Nephron (organoid): ENCODE results near the gene ASCC1.
A peak's percentile ranks its signal among the peaks of the same experiment; 100 is the strongest.

Experiments used
- H3K27ac Mint-ChIP-seq, 3 experiments: 2 replicates each; pipeline ENCODE4 v1.8.0; 2020; ENCODE audit warnings: mixed read lengths in 3 of 3, mild to moderate bottlenecking in 2 of 3, moderate library complexity in 1 of 3
- H3K27me3 Mint-ChIP-seq: 2 replicates; pipeline ENCODE4 v1.8.0; 2021; ENCODE audit warnings: low read depth, mild to moderate bottlenecking, moderate library complexity, mixed read lengths
- H3K36me3 Mint-ChIP-seq: 2 replicates; pipeline ENCODE4 v1.8.0; 2020; ENCODE audit warnings: low read depth, mixed read lengths
- H3K4me1 Mint-ChIP-seq: 2 replicates; pipeline ENCODE4 v1.8.0; 2020; ENCODE audit warnings: mixed read lengths
- H3K4me3 Mint-ChIP-seq, 3 experiments: 2 replicates each; pipeline ENCODE4 v1.8.0; 2020; ENCODE audit warnings: mild to moderate bottlenecking in 3 of 3, mixed read lengths in 3 of 3, moderate library complexity in 2 of 3
- H3K9me3 Mint-ChIP-seq: 2 replicates; pipeline ENCODE4 v1.8.0; 2020; ENCODE audit warnings: mixed read lengths
- TF ChIP-seq, protein P1 (sequence below), 3 experiments: fragments of 200-600 bp; sonication (generic); IDR thresholded peaks; one replicate each; pipeline ENCODE4 v1.5.0; 2021; ENCODE audit warnings: antibody characterized with exemption in 3 of 3; ENCODE audit not compliant: unreplicated experiment in 3 of 3

ASCC1 gene

DNA sequence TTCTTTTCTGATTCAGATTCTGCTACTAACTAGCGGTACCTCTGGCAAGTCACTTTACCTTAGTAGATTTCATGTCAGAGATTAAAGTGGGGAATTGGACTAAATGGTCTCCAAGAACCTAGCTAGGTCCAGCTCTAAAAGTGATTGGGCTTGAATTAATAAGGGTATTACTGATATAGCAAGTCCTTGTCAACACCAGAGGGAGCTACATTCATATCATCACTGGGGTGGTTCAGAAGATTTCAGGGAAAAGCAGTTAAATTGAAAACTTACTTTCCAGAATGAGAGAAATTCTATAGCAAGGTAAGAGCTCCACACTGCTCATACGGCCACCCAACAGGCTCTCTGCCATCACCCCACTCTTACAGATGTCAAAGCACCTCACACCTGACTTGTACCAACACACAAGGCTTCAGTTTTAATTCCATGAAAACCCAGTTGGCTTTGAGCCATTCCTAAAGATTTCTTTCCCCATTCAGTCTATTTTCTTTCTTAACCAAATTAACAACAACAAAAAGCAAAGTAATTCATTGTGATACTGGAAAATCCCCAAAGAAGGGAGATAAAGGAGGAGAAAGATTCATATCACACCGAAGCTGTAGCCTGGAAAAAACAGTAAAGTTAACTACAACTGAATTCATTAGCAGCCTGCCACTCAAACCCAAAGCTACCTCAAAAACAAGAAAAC, 89.7 kb downstream of the ASCC1 start:
- TF ChIP-seq, protein P1, sequence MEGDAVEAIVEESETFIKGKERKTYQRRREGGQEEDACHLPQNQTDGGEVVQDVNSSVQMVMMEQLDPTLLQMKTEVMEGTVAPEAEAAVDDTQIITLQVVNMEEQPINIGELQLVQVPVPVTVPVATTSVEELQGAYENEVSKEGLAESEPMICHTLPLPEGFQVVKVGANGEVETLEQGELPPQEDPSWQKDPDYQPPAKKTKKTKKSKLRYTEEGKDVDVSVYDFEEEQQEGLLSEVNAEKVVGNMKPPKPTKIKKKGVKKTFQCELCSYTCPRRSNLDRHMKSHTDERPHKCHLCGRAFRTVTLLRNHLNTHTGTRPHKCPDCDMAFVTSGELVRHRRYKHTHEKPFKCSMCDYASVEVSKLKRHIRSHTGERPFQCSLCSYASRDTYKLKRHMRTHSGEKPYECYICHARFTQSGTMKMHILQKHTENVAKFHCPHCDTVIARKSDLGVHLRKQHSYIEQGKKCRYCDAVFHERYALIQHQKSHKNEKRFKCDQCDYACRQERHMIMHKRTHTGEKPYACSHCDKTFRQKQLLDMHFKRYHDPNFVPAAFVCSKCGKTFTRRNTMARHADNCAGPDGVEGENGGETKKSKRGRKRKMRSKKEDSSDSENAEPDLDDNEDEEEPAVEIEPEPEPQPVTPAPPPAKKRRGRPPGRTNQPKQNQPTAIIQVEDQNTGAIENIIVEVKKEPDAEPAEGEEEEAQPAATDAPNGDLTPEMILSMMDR (IDR thresholded peaks at IDR 0.05; ENCODE audit: unreplicated experiment in 3 of 3), result peak in 1 of 3 experiments; percentile 13
- peaks cover 5% of the 10 kb centered on the region for H3K9me3 Mint-ChIP-seq
- H3K27ac Mint-ChIP-seq, result peak overlapping the region; percentile 87 to 98 (median 93)
- peaks cover 18% of the 10 kb centered on the region for H3K36me3 Mint-ChIP-seq
- peaks cover 36% of the 10 kb centered on the region for H3K4me1 Mint-ChIP-seq
- H3K4me3 Mint-ChIP-seq, result no peak overlapping the region
- no peaks in the 10 kb centered on the region for H3K27me3 Mint-ChIP-seq

DNA sequence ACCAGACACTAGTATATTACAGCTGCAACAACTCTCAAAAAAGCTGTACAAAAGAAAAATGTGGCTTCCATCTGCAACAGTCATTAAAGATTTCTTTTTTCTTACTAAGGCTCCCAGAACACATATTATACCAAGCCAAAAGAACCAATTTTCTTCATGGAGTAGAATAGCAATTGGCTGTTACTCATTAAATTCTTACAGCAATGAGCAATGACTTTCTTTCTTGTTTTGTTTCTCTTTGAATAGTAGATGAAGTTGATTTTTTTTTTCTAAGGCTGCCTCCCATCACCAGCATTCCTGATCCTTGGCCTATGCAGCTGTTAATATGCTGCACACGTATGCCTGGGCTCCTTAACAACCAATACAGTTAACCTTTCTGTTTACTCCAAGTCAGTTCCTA, 91.1 kb downstream of the ASCC1 start:
- H3K4me1 Mint-ChIP-seq, result peaks cover 36% of the 10 kb centered on the region
- TF ChIP-seq, protein P1 (IDR thresholded peaks at IDR 0.05; ENCODE audit: unreplicated experiment in 3 of 3), result no peak
- peak overlapping the region in 1 of 3 experiments; percentile 46 for H3K4me3 Mint-ChIP-seq
- H3K27ac Mint-ChIP-seq, result peak overlapping the region; percentile 87 to 98 (median 93)
- H3K36me3 Mint-ChIP-seq, result peaks cover 29% of the 10 kb centered on the region
- peaks cover 7% of the 10 kb centered on the region for H3K9me3 Mint-ChIP-seq
- no peaks in the 10 kb centered on the region for H3K27me3 Mint-ChIP-seq

DNA sequence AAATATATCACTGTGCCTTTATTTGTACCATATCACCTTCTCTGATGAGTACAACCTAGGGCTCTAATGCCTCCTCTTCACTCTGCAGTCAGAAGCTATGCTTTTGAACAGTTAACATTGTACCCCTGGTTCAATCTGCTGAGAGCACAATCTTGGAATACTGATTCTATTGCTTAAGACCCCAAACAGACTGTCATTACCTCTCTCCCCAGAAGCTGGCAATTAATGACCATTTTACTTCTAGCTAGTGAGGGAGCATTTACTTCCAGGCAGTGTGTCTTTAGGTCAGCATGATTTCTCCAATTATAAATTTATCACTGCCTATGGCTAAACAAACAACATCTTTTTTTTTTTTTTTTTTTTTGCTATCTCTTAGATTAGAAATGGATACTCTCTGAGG, 91.7 kb downstream of the ASCC1 start:
- Mint-ChIP-seq H3K9me3 (peaks cover 7% of the 10 kb centered on the region), H3K27me3 (no peaks in the 10 kb centered on the region), H3K4me3 (no peak overlapping the region), H3K27ac (peak overlapping the region; percentile 87 to 98 (median 93)), H3K36me3 (peaks cover 33% of the 10 kb centered on the region), H3K4me1 (peaks cover 36% of the 10 kb centered on the region)
- TF ChIP-seq, protein P1 (IDR thresholded peaks at IDR 0.05; ENCODE audit: unreplicated experiment in 3 of 3), result no peak

DNA sequence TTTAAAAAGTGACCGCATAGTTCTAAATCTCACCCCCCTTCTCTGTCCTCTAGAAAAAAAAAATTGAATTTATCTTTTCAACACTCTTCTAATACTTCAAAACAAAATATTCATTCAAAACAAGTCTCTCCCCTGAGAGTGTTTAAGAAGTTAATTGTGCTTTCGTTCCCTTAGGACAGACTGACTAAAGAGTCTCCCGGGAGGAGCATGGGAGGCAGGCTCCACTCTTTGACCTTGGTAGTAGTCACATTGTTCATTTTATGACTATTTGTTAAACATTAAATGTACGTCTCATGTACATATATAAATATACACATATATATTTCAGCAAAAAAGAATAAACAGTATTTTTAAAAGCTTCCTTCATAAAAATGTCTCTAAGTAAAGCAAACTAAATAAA, 92.5 kb downstream of the ASCC1 start:
- Mint-ChIP-seq H3K27ac (peak overlapping the region; percentile 87 to 98 (median 93)), H3K9me3 (peaks cover 7% of the 10 kb centered on the region), H3K4me1 (peaks cover 36% of the 10 kb centered on the region), H3K36me3 (peaks cover 35% of the 10 kb centered on the region), H3K27me3 (no peaks in the 10 kb centered on the region), H3K4me3 (no peak overlapping the region)
- TF ChIP-seq, protein P1 (IDR thresholded peaks at IDR 0.05; ENCODE audit: unreplicated experiment in 3 of 3), result no peak

DNA sequence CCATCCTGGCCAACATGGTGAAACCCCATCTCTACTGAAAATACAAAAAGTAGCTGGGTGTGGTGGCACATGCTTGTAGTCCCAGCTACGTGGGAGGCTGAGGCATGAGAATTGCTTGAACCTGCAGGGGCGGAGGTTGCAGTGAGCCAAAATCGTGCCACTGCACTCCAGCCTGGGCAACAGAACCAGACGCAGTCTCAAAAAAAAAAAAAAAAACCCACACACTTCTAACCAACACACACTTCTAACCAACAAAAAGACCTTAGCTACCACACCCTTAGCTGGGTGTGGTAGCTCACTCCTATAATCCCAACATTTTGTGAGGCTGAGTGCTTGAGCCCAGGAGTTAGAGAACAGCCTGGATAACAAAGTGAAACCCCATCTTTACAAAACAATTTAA, 93.9 kb downstream of the ASCC1 start:
- H3K9me3 Mint-ChIP-seq, result peaks cover 10% of the 10 kb centered on the region
- TF ChIP-seq, protein P1 (IDR thresholded peaks at IDR 0.05; ENCODE audit: unreplicated experiment in 3 of 3), result no peak
- peak overlapping the region in 1 of 3 experiments; percentile 98 for H3K27ac Mint-ChIP-seq
- no peaks in the 10 kb centered on the region for H3K27me3 Mint-ChIP-seq
- H3K36me3 Mint-ChIP-seq, result peaks cover 41% of the 10 kb centered on the region
- no peak overlapping the region for H3K4me3 Mint-ChIP-seq
- peaks cover 36% of the 10 kb centered on the region for H3K4me1 Mint-ChIP-seq

DNA sequence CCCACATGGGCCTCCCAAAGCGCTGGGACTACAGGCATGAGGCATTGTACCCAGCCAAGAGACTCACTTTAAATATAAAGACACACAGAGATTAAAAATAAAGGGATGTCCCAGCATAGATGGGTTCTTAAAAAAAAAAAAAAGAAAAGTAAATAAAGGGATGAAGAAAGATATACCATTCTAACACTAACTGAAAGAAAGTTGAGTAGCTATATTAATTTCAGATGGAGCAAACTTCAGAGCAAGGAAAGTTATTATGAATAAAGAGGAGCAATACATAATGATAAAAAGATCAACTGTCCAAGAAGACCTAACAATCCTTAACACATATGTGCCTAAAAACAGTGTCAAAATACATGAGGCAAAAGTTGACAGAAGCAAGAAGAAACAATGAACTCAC, 94.7 kb downstream of the ASCC1 start:
- peaks cover 46% of the 10 kb centered on the region for H3K36me3 Mint-ChIP-seq
- peaks cover 11% of the 10 kb centered on the region for H3K9me3 Mint-ChIP-seq
- peaks cover 28% of the 10 kb centered on the region for H3K4me1 Mint-ChIP-seq
- no peaks in the 10 kb centered on the region for H3K27me3 Mint-ChIP-seq
- TF ChIP-seq, protein P1 (IDR thresholded peaks at IDR 0.05; ENCODE audit: unreplicated experiment in 3 of 3), result no peak
- H3K27ac Mint-ChIP-seq, result peak overlapping the region in 1 of 3 experiments; percentile 32
- no peak overlapping the region for H3K4me3 Mint-ChIP-seq
